Panc1 (cell line): ENCODE results near the gene EDAR.

ENCODE experiments used
- POLR2AphosphoS5 ChIP-seq: IDR thresholded peaks from 2 replicates; pipeline ENCODE4 v1.6.1; 2012; ENCODE audit warnings: mild to moderate bottlenecking, low read depth, low read length, moderate library complexity
- SIN3A ChIP-seq: IDR thresholded peaks from 2 replicates; pipeline ENCODE4 v1.6.1; 2012; ENCODE audit warnings: low read depth, mild to moderate bottlenecking, low read length, moderate library complexity, borderline replicate concordance; ENCODE audit not compliant: insufficient read depth
- TCF7L2 ChIP-seq: IDR thresholded peaks from 2 replicates; pipeline ENCODE4 v1.6.1; 2011; ENCODE audit warnings: mild to moderate bottlenecking, low read depth, low read length, inconsistent platforms
- TF ChIP-seq, protein P1 (sequence below): fragments of 450-650 bp; IDR thresholded peaks from 2 replicates; pipeline ENCODE4 v1.5.1; 2017; ENCODE audit warnings: mild to moderate bottlenecking

DNA sequence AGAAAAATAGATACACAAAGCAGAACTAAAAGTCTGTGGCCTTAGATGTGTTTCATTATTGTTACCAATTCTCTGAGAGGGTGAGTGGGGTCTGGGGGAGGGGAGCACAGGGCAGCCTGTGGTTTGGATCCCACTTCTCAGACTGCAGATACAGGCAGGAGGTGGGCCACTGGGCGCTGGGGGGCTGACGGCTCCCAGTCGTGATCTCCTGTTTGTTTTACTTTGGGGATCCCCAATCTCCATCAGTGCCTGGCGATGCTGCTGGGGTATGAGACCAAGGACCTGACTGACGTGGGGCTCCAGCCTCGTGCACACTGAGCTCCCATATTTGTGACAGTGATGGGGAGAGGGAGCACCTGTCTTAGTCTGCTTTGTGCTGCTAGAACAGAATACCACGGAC, 54.9 kb downstream of the EDAR start:
- TF ChIP-seq, protein P1, sequence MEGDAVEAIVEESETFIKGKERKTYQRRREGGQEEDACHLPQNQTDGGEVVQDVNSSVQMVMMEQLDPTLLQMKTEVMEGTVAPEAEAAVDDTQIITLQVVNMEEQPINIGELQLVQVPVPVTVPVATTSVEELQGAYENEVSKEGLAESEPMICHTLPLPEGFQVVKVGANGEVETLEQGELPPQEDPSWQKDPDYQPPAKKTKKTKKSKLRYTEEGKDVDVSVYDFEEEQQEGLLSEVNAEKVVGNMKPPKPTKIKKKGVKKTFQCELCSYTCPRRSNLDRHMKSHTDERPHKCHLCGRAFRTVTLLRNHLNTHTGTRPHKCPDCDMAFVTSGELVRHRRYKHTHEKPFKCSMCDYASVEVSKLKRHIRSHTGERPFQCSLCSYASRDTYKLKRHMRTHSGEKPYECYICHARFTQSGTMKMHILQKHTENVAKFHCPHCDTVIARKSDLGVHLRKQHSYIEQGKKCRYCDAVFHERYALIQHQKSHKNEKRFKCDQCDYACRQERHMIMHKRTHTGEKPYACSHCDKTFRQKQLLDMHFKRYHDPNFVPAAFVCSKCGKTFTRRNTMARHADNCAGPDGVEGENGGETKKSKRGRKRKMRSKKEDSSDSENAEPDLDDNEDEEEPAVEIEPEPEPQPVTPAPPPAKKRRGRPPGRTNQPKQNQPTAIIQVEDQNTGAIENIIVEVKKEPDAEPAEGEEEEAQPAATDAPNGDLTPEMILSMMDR: no peak
- TF ChIP-seq POLR2AphosphoS5 (no peak), SIN3A (no peak), TCF7L2 (no peak)
